ENCODE data around the gene ZNF263. TPM values are rescaled to one million over a fixed set of nuclear protein-coding genes. Genes with fewer than 3 reads are reported as not detected.

Gene ZNF263
- total RNA-seq, 2 donors from 2014 or later, result 41.4 to 59.5 TPM

- ATAC-seq (ENCODE audit: insufficient number of reproducible peaks, low FRiP score, low read depth) (no peak), DNase-seq (ENCODE audit: low spot score) (no peak)
- TF ChIP-seq CTCF (IDR thresholded peaks at IDR 0.05), result no peak
- H3K9me3 ChIP-seq, result peaks cover 13% of the 10 kb centered on the region
- H3K27ac ChIP-seq, result no peak overlapping the region
- H3K4me1 ChIP-seq (ENCODE audit: control insufficient read depth in 1 of 2, low read depth in 2 of 2), result no peaks in the 10 kb centered on the region
- H3K27me3 ChIP-seq (replicated peaks; ENCODE audit: insufficient read depth), result no peaks in the 10 kb centered on the region
- H3K4me3 ChIP-seq, result no peak overlapping the region
- no peaks in the 10 kb centered on the region for H3K36me3 ChIP-seq
Observed at GRCh38 chr16:3327514-3327913, 44.2 kb downstream of the ZNF263 start.

- no peak for TF ChIP-seq CTCF (IDR thresholded peaks at IDR 0.05)
- ATAC-seq (ENCODE audit: insufficient number of reproducible peaks, low FRiP score, low read depth), result no peak
- H3K9me3 ChIP-seq, result peaks cover 7% of the 10 kb centered on the region
Observed at GRCh38 chr16:3328104-3328503, 44.8 kb downstream of the ZNF263 start.

GRCh38 chr16:3328643-3329042 is 45.4 kb downstream of the ZNF263 start:
- no peak for TF ChIP-seq CTCF (IDR thresholded peaks at IDR 0.05)
- DNase-seq (ENCODE audit: low spot score) (no peak), ATAC-seq (ENCODE audit: insufficient number of reproducible peaks, low FRiP score, low read depth) (no peak)
- Histone ChIP-seq H3K4me3 (no peak overlapping the region), H3K4me1 (ENCODE audit: control insufficient read depth in 1 of 2, low read depth in 2 of 2) (no peaks in the 10 kb centered on the region), H3K9me3 (peaks cover 2% of the 10 kb centered on the region), H3K27me3 (replicated peaks; ENCODE audit: insufficient read depth) (no peaks in the 10 kb centered on the region), H3K36me3 (no peaks in the 10 kb centered on the region), H3K27ac (no peak overlapping the region)

More at GRCh38 chr16:3328104-3328503, 44.8 kb downstream of the ZNF263 start:
- Histone ChIP-seq H3K27me3 (replicated peaks; ENCODE audit: insufficient read depth) (no peaks in the 10 kb centered on the region), H3K27ac (no peak overlapping the region), H3K4me1 (ENCODE audit: control insufficient read depth in 1 of 2, low read depth in 2 of 2) (no peaks in the 10 kb centered on the region), H3K36me3 (no peaks in the 10 kb centered on the region), H3K4me3 (no peak overlapping the region)
- DNase-seq (ENCODE audit: low spot score), result no peak

Other genes starting within 250 kb of the ZNF263 start
- gene BICDL2, start 246.5 kb upstream of the ZNF263 start, total RNA-seq, result 1 to 10 TPM in 1 of 2 donors, not detected in 1; 1.1 TPM
- 1 to 10 TPM in 1 of 2 donors, not detected in 1; 4.2 TPM for gene MMP25, start 236.9 kb upstream of the ZNF263 start, total RNA-seq
- 10 to 100 TPM; 42.4 to 55.4 TPM for gene IL32, start 217.9 kb upstream of the ZNF263 start, total RNA-seq
- gene ZSCAN10, start 184.2 kb upstream of the ZNF263 start, total RNA-seq, result not detected
- 10 to 100 TPM; 16.4 to 19.4 TPM for gene ZNF205, start 170.9 kb upstream of the ZNF263 start, total RNA-seq
- 10 to 100 TPM in 1 of 2 donors, 1 to 10 TPM in 1; 5.9 to 16.2 TPM for gene ZNF213, start 148.5 kb upstream of the ZNF263 start, total RNA-seq
- not detected for gene OR1F1, start 95.3 kb upstream of the ZNF263 start, total RNA-seq
- gene ZNF200, start 48.3 kb upstream of the ZNF263 start, total RNA-seq, result 10 to 100 TPM in 1 of 2 donors, 1 to 10 TPM in 1; 1.2 to 11.1 TPM
- gene MEFV, start 26.9 kb upstream of the ZNF263 start, total RNA-seq, result 1 to 10 TPM; 3.5 to 6.1 TPM
- 1 to 10 TPM; 2.3 to 5.1 TPM for gene TIGD7, start 21.9 kb downstream of the ZNF263 start, total RNA-seq
- gene ZNF75A, start 22.0 kb downstream of the ZNF263 start, total RNA-seq, result 10 to 100 TPM; 11.5 to 41.6 TPM
- not detected for gene OR2C1, start 72.4 kb downstream of the ZNF263 start, total RNA-seq
- 10 to 100 TPM; 12.5 to 15.0 TPM for gene ZSCAN32, start 117.5 kb downstream of the ZNF263 start, total RNA-seq
- gene ZNF174, start 117.7 kb downstream of the ZNF263 start, total RNA-seq, result 10 to 100 TPM in 1 of 2 donors, 1 to 10 TPM in 1; 5.4 to 16.8 TPM
- gene ZNF597, start 160.0 kb downstream of the ZNF263 start, total RNA-seq, result 1 to 10 TPM; 2.3 to 6.2 TPM
- 10 to 100 TPM; 25.2 to 40.6 TPM for gene NAA60, start 160.2 kb downstream of the ZNF263 start, total RNA-seq
- not detected for gene C16orf90, start 212.0 kb downstream of the ZNF263 start, total RNA-seq
- 10 to 100 TPM; 23.4 to 25.0 TPM for gene CLUAP1, start 217.5 kb downstream of the ZNF263 start, total RNA-seq